HL-60 (cell line): ENCODE data around the gene S100A16.
A peak's percentile ranks its signal among the peaks of the same experiment; 100 is the strongest.
"Not testable (repeated sequence)": the region's sequence is repeated elsewhere in the genome, so short reads cannot be mapped to it uniquely, and the experiment has no call there.

ENCODE experiments used
- DNase-seq, 2 experiments: peaks; one replicate each; pipeline ENCODE4 v3.0.0-alpha.2; 2010 to 2020; ENCODE audit warnings: low read depth in 1 of 2, low spot score in 1 of 2
- H3K27ac ChIP-seq: fragments of 250-450 bp; sonication (Bioruptor Pico); replicated peaks from 2 replicates; pipeline ENCODE4 v1.5.1; 2020; ENCODE audit warnings: mild to moderate bottlenecking, moderate library complexity
- H3K27me3 ChIP-seq: fragments of 250-450 bp; sonication (Bioruptor Pico); 2 replicates; pipeline ENCODE4 v1.5.1; 2021; ENCODE audit warnings: mild to moderate bottlenecking, moderate library complexity; ENCODE audit not compliant: insufficient read depth, poor library complexity, severe bottlenecking
- H3K4me3 ChIP-seq: replicated peaks from 2 replicates; pipeline ENCODE4 v1.5.1; 2011; ENCODE audit warnings: mild to moderate bottlenecking, control low read depth, low read length; ENCODE audit not compliant: insufficient read depth
- CTCF ChIP-seq: IDR thresholded peaks from one replicate; pipeline ENCODE4 v1.5.1; 2011; ENCODE audit warnings: low read length, control low read depth, inconsistent platforms; ENCODE audit not compliant: insufficient read depth
- GABPA ChIP-seq: IDR thresholded peaks from 2 replicates; pipeline ENCODE4 v1.6.1; 2012; ENCODE audit warnings: low read depth
- POLR2AphosphoS5 ChIP-seq: IDR thresholded peaks from 2 replicates; pipeline ENCODE4 v1.6.1; 2012; ENCODE audit warnings: low read depth
- REST ChIP-seq: IDR thresholded peaks from 2 replicates; pipeline ENCODE4 v1.6.1; 2012; ENCODE audit warnings: low read depth; ENCODE audit not compliant: insufficient replicate concordance
- SPI1 ChIP-seq: IDR thresholded peaks from 2 replicates; pipeline ENCODE4 v1.6.1; 2012; ENCODE audit warnings: low read depth, mild to moderate bottlenecking, borderline replicate concordance

S100A16 gene

DNA sequence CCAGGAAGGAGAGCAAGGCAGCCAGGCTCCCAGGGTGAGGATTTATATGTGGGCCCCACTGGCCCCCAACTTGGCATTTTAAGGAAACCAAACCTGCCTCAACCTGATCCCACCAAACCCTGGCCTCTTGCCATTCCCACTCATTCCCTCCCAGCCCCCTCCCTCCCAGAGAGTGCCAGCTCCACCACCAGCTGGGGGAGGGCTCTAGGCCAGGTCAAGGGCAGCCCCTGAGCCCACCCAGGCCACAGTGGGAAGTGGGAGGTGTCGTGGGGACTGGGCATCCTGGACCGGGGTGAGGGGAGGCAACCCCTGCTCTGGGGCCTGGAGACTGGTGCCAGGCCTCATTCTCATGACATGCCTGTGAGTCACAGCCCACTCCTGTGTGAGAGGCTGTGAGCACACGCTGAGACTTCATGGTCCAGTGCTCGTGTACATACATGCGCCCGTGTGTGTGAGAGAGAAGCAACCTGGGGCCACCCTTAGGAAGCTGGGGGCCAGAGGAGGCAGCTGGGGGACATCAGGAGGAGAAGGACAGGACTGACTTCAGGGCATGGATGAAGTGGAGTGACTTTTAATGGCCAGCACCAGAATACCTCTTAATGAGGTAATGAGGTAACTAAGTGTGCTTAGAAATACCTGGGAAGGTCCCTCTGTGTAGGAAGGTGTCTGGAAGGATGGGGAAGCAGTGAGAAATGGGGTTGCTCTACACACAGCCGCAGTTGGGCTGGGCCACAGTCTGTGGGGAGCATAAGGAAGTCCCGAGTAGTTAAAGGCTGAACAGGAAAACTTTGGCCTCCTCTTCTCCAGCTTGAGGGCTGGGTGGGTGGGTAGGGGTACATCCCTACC is 47.2 kb downstream of the S100A16 start, which contains the start of gene S100A2:
TSS of gene S100A2 (minus strand) at position 316 of the 846 bp plus-strand sequence. CDS start 1,967 bp downstream, outside the sequence.
- TF ChIP-seq SPI1 (no peak), REST (no peak), POLR2AphosphoS5 (no peak), GABPA (no peak), CTCF (no peak)
- DNase-seq: peak; percentile 55 to 70
- Histone ChIP-seq H3K4me3 (no peak within 1 kb of the TSS), H3K27me3 (no peaks in the 10 kb centered on the region), H3K27ac (peak within 1 kb of the TSS; percentile 79)

DNA sequence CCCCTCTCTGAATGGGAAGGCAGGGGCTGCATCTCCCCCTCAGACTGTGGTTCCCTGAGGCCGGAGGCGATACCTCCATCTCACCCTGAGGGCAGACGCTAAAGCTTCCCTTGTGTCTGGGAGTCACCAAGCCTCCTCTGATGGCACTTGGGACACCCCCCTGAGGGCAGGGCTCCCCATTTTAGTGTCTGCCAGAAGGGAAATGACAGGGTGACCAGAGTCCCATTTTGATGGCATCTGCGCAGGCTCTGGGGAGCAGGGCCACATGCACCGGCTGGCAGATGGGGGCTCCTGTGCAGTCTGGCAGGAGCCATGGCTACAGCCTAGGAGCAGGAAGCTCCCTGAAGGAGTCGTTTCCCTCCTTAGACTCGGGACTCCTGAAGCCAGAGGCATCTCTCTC is 48.9 kb downstream of the S100A16 start:
- TF ChIP-seq POLR2AphosphoS5 (no peak), CTCF (no peak), GABPA (no peak), SPI1 (no peak), REST (no peak)
- Histone ChIP-seq H3K27ac (no peak overlapping the region), H3K4me3 (no peak overlapping the region), H3K27me3 (no peaks in the 10 kb centered on the region)
- no peak for DNase-seq

- Histone ChIP-seq H3K27me3 (no peaks in the 10 kb centered on the region), H3K27ac (no peak overlapping the region), H3K4me3 (no peak overlapping the region)
- DNase-seq: no peak
- no peak for TF ChIP-seq POLR2AphosphoS5
- TF ChIP-seq CTCF: no peak
- no peak for TF ChIP-seq SPI1
- TF ChIP-seq GABPA: no peak
- TF ChIP-seq REST: no peak
Observed at GRCh38 chr1:153563483-153563901, 49.4 kb downstream of the S100A16 start.

- not testable (repeated sequence) for H3K27ac ChIP-seq, H3K4me3 ChIP-seq, H3K27me3 ChIP-seq, DNase-seq
Observed at GRCh38 chr1:153562021-153562420, 50.9 kb downstream of the S100A16 start.
